HG02870 (cell line): ENCODE data around the gene ANTXR2.
"Not testable (repeated sequence)": the region's sequence is repeated elsewhere in the genome, so short reads cannot be mapped to it uniquely, and the experiment has no call there.

Experiments used
- ATAC-seq: cut with Tn5 transposase; IDR thresholded peaks from one replicate; pipeline ENCODE4 v1.9.1; 2021; ENCODE audit warnings: mild to moderate bottlenecking, moderate library complexity; ENCODE audit not compliant: unreplicated experiment

ANTXR2 gene

DNA sequence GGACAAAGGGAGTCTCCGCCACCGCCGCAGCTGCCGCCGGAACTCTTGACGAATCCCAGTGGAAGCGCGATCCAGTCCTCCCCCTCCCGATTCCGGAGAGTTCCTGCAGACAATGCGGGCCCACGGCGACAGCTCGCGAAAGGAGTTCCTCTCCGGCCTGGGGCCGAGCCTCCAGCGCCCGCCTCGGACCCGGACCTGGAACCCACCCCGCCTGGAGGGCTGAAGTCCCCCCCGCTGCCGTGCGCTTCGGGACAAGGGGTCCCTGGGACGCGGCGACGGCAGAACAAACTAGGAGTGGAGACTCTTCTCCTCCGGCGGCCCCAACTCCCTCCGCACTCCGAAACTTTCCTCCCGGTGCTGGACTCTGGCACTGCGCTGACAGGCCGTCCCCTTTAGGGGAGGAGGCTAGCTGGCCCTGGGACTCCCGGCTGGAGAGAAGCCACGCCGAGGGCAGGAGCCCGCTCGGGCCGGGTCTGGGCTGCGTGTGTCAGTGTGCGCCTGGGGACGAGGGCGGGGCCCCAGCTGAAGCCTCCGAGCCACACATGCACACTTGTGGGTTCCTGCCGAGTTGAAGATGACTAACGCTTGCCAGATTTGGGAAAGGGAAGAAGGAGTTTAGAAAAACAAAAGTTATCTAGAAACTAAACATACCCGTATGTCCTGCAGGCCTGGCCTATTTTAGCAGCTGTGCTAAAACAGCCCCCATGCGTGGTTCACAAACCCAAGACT is at the start of gene ANTXR2:
Gene ANTXR2 (minus strand): TSS at position 486 of the 729 bp plus-strand sequence. CDS start 669 bp downstream, outside the sequence.
- peak; percentile 59 for ATAC-seq

DNA sequence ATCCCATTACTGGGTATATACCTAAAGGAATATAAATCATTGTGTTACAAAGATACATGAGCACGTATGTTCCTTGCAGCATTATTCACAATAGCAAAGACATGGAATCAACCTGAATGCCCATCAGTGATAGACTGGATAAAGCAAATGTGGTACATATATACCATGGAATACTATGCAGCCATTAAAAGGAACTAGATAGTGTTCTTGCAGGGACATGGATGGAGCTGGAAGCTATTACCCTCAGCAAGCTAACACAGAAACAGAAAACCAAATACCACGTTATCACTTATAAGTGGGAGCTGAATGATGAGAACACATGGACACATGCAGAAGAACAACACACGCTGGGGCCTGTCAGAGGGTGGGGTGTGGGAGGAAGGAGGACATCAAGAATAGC is 48.8 kb upstream of the ANTXR2 start:
- not testable (repeated sequence) for ATAC-seq

DNA sequence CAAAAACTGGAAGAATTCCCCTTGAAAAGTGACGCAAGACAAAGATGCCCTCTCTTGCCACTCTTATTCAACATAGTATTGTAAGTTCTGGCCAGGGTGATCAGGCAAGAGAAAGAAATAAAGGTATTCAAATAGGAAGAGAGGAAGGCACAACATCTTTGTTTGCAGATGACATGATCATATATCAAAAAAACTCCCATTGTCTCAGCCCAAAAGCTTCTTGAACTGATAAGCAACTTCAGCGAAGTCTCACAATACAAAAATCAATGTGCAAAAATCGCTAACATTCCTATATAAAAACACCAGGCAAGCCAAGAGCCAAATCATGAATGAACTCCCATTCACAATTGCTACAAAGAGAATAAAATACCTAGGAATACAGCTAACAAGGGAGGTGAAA is 46.6 kb upstream of the ANTXR2 start:
- not testable (repeated sequence) for ATAC-seq

DNA sequence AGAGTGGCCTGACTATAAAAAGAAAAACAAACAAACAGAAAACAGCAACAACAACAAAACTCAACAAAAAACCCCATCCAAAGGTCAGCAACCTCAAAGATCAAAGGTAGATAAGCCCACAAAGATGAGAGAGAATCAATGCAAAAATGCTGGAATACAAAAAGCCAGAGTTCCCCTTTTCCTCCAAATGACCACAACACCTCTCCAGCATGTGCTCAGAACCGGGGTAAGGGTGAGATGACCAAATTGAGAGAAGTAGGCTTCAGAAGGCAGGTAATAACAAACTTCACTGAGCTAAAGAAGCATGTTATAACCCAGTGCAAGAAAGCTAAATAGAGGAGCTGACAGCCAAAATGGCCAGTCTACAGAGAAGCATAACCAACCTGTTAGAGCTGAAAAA is 43.5 kb upstream of the ANTXR2 start:
- no peak for ATAC-seq

DNA sequence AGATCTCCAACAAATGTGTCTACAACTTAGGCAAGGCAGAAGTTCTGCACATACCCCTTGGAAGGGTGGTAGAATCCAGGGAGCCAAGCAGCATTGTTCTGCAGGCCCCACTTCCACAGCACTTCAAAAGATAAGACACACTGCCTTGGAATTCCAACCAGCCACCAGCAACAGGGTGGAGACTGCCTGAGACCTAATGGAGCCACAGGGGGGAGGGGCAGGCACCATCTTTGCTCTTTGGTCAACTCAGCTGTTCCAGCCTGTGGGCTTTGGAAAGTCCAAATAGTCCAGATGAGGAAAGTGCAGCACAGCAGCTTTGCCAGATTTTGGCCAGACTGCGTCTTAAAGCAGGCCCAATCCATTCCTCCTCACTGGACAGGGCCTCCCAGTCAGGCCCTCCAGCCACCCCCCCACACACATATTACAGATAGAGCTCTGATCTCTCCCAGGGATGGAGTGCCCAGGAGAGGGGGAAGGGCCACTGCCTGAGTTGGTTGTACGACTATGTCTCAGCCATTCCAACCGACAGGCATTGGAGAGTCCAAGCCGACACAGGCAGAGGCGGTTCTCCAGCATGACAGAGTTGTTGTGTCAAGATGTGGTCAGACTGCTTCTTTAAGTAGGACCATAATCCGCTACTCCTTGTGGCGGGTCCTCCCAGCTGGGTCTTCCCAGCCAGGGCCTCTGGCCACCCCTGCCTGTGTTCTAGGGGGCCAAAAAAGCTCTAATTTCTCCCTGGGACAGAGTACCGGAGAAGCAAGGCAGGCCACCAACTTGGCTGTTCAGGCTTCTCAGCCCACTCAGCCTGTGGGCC is 42.5 kb upstream of the ANTXR2 start:
- ATAC-seq: no peak

DNA sequence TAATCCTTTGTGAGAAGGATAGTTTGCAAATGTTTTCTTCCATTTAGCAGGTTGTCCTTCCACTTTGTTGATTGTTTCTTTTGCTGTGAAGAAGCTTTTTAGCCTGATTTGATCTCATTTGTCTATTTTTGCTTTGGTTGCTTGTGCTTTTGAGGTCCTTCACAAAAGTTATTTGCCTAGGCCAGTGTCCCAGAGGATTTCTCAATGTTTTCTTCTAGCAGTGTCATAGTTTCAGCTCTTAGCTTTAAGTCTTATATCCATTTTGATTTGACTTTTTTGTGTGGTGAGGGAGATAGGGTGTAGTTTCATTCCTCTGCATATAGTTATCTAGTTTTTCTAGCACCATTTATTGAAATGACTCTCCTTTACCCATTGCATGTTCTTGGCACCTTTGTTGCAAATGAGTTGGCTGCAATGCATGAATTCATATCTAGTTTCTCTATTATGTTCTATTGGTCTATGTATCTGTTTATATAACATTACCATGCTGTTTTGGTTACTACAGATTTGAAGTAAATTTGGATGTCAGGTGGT is 41.8 kb upstream of the ANTXR2 start:
- no peak for ATAC-seq

DNA sequence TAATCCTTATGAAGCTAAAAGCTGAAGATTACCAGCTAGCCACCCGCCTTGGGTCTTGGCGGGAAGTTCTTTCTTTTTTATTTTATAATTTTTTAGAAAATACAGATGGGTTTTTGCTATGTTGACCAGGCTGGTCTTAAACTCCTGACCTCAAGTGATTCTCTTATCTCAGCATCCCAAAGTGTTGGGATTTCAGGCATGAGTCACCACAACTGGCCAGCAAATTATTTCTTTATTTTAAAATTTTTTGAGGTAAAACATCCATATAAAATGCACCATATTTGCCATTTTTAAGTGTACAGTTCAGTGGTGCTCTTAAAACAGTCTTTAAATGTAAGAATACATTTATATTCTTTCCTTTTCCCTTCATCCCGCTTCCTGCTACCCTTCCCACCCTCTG is 40.6 kb upstream of the ANTXR2 start:
- ATAC-seq: no peak

DNA sequence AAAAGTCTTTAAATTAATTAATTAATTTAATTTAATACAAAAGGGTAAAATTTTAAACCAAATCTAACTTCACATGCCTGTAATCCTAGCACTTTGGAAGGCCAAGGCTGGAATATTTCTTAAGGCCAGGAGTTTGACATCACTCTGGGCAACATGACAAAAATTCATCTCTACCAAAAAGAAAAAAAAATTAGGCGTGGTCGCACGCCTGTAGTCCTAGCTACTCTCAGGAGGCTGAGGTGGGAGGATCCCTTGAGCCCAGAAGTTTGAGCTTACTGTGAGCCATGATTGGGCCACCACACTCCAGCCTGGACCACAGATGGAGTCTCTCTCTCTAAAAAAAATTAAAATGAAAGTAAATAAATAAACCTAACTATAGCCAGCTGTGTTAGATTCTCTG is 39.2 kb upstream of the ANTXR2 start:
- ATAC-seq: no peak

DNA sequence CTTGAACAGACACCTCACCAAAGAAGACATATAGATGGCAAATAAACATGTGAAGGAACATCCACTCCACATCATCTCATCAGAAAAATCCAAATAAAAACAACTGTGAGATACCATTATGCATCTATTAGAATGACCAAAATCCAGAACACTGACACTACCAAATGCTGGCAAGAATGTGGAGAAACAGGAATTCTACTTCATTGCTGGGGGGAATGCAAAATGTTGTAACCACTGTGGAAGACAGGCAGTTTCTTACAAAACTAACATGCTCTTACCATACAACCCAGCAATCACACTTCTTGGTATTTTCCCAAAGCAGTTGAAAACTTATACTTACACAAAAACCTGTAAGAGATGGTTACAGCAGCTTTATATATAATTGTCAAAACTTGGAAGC is 38.2 kb upstream of the ANTXR2 start:
- no peak for ATAC-seq

DNA sequence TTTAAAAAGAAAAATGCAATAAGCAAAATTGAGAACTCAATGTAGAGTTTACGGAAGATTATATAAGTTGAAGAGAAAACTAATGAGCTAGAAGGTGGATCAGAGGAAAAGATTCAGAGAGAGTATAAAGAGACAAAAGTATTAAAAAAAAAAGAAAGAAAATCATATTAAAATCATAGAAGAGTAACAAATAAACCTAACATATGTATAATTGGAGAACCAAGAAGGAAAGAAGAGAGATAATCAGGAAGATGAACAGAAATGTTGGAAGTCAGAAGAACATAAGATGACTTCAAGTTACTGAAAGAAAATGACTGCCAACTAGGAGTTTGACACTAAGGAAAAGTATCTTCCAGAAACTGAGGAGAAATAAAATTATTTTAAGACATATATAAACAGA is 34.3 kb upstream of the ANTXR2 start:
- no peak for ATAC-seq

DNA sequence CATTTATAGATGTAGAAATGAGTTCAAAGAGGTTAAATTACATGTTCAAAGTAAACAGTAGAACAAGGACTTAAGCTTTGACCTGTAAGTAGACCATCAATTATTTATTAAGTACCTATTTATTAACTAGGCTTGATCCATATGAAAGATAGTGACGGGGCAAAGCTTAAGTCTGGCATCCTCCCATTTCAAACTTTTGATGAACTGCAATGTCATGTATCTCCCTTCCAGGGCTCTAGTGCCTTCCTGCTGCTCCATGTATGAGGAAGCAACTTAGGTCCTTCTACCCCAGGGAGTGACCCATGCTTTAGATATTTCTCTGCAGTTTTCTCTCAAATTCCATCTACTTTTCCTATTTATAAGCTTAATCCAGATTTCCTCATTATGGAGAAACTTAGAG is 31.9 kb upstream of the ANTXR2 start:
- ATAC-seq: no peak

DNA sequence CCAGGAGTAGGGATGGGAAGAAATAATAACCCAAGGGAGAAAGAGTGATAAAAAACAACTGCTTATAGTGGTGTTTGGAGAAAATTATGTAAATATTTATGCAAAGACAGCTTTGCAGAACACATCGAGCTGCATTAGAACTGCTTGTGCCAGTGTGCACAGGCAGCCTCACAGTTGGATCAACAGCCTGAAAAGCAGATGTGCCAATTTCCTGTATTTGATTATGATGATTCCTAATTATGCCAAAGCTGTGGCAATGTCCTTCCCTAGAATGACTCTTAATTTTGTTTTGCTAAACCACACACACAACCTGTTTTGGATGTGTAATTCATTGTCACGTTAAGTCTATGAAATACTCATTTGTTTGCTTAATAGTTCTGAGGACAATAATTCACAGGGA is 30.6 kb upstream of the ANTXR2 start:
- no peak for ATAC-seq

DNA sequence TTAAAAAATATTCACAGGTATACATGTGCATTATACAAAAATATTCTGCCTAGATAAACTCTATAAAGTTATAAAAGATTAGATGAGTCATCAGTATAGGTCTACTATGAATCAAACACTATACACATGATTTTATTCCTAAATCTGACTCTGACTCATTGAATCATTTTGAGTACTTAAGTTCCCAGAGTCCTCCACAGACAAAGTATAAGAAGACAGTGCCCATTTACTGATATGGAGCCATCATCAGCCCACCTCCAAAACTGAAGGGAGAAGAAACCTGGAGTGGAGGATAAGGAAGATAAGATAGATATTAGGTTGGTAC is 28.7 kb upstream of the ANTXR2 start:
- no peak for ATAC-seq

DNA sequence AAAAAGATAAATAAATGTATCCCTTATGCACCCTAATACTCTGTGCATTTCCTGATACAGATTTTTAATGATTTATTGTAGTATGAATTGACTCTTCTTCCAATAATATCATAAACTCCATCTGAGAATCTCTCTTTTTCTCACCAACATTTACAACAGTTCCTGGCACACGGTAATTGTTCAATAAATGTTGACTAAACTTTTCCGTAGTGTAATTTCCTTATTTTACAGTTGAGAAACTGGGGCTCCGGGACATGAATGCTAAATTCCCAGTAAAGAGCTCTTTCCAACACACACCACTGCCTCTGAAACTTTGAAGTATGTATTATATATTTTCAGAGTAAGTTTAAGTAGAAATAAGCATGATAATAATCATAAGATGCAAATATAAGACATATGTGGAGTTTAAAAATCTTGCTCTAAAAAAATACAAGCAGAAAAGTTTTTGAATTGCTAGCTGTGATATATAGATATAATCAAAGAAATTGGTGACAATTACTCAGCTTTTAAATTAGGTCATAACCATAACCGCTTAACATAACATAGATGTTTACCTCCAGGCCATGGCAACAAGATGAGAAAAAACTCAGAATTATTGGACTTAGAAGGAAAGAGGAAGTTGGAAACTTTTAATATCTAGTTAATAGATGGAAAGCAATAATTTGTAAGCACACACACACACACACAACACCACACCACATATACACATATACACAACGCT is 28.2 kb upstream of the ANTXR2 start:
- no peak for ATAC-seq

DNA sequence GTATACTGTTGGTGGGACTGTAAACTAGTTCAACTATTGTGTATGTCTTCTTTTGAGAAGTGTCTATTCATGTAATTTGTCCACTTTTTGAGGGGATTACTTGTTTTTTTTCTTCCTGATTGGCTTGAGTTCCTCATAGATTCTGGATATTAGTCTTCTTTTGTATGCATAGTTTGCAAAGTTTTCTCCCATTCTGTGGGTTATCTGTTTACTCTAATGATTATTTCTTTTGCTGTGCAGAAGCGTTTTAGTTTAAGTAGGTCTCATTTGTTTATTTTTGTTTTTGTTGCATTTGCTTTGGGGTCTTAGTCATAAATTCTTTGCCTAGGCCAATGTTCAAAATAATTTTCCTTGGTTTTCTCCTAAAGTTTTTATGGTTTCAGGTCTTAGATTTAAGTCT is 26.6 kb upstream of the ANTXR2 start:
- no peak for ATAC-seq

DNA sequence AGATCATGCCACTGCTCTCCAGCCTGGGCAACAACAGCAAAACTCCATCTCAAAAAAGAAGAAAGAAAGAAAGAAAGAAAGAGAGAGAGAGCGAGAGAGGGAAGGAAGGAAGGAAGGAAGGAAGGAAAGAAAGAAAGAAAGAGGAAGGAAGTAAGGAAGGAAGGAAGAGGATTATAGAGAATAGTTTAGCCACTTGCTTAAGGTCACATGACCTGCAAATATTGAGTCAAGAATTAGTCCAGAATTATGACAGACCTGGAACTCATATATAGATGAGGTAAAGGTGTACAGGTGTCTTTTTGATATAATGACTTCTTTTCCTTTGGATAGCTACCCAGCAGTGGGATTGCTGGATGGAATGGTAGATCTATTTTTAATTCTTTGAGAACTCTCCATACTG is 25.6 kb upstream of the ANTXR2 start:
- ATAC-seq: no peak

DNA sequence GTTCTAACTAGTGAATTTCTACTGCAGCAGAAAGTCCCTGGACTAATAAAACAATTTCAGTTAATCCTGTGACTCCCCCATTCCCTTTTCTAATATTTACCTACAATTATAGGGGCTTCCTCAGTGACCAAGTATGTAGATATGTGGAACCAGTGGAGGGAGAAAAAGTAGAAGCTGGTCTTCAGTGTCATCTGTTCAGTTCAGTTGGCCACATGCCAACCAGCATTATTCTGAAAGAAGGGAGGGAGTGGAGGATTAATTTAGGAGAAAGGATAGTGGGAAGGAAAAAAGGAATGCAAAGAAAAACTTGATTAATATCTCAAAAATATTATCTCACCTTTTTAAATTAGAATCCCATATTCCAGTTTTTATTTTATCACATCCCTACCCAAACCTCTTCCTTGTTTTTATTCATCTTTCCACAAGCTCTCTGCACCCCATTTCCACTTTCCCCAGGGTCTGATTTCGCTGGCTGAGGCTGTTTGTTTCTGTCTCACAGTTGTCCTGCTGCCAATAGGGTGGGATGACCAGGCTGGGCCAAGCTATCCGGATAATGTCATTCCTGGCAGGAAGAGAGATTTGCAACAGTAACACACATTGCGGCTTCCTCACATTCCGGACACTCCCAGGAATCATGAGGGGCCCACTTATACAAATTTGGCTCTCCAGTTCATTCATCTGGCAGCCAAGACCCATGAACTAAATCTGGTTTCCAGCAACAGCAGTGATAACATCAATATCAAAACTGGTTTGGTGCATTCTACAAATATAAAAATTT is 24.6 kb upstream of the ANTXR2 start:
- ATAC-seq: no peak

DNA sequence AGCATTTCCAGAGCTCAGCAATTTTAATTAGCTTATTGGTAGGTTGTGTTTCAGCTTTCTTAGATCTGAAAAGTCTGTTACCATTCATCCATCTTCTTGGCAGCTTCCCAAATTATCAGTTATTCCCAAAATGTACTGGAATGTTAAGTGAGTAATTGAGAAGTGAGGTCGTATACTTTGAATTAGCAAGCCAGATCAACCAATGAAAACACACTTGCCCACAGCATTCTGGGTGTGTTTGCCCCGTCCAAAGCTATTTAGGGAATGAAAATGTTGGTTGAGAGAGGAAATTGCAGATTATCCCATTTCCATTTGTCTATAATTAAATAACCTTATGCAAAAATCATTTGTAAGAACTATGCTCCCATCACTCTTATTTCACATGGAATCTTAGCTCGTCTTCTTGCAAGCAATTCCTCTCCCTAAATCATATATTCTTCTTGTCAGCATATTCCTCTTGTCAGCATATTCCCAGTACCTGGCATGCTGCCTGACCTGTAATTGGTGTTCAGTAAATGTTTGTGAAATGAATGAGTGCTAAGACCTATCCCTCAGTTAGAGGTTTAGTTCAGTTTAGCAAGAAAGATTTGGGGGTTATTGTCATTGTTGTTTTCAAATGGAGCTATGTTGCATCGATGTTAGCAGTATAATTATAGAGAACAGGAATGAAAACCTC is 23.3 kb upstream of the ANTXR2 start:
- no peak for ATAC-seq

DNA sequence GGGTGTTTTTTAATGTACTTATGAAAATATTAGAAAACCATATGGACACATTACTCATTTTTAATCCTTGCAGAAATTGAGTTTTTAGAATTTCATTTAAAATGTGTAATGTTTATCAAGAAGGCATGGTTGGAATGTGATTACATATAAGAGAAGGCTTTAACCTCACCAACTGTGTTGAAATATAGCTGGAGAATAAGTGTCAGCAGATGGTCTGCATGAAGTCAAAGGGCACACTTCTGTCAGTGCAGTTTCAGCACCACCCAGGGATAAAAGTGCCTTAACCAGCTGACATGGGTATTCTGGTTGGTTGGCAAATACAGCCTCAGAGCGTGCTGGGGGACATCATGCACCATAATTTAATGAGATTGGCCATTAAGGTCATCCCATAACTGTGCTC is 21.2 kb upstream of the ANTXR2 start:
- ATAC-seq: no peak

DNA sequence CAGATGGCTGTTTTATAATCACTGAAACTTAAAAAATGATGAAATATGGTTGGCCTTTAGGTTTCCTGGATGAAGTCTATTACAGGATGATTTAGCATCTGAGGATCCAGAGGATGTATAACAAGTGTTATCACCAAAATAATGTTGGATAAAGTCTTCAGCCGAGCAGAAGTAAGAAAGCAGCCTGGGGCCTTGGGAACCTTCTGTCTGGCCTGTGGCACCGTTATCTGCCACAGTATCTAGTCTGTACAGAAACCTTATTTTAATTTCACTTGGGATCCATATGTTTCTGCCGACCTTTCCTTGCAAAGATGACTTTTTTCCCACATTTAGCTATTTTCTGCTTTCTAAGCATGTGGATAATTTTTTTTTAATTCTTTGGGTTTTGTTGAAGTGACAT is 20.5 kb upstream of the ANTXR2 start:
- ATAC-seq: no peak
